A673 (cell line): Measurements from ENCODE around the gene BRCA2. TPM values are rescaled to one million over a fixed set of nuclear protein-coding genes. Genes with fewer than 3 reads are reported as not detected.

Source experiments
- BruUV-seq: library from RNA; stranded (reverse); fragments of 400-500 nt; replicated peaks from 2 replicates; lab custom pipeline; 2021; lab: Mats Ljungman, UMichigan
- CTCF ChIA-PET: fragments of 300-600 bp; sonication (Branson Sonifier 250); formaldehyde crosslinking; loops from one replicate; lab custom pipeline; 2022; ENCODE audit warnings: antibody characterized with exemption; lab: Charles Lee
- POLR2A ChIA-PET: fragments of 300-600 bp; sonication (Branson Sonifier 250); formaldehyde crosslinking; loops from one replicate; lab custom pipeline; 2022; ENCODE audit warnings: antibody characterized with exemption; ENCODE audit not compliant: low non-redundant PET; lab: Charles Lee
- DNase-seq: peaks from one replicate; pipeline ENCODE4 v3.0.0-alpha.2; 2015; ENCODE audit warnings: low spot score
- H3K27ac ChIP-seq: fragments of 200-600 bp; sonication (generic); 2 replicates; pipeline ENCODE4 v1.5.1; 2016; ENCODE audit warnings: mixed run types, low read depth, mild to moderate bottlenecking, mixed read lengths, antibody characterized with exemption, low read length; ENCODE audit not compliant: poor library complexity, severe bottlenecking
- H3K27me3 ChIP-seq: fragments of 200-600 bp; sonication (generic); replicated peaks from 2 replicates; pipeline ENCODE4 v1.6.1; 2017; ENCODE audit warnings: mixed run types, low read depth, mild to moderate bottlenecking, mixed read lengths, antibody characterized with exemption, low read length; ENCODE audit not compliant: insufficient read depth, poor library complexity
- H3K36me3 ChIP-seq: fragments of 200-600 bp; sonication (generic); 2 replicates; pipeline ENCODE4 v1.6.1; 2016; ENCODE audit warnings: mixed run types, mild to moderate bottlenecking, mixed read lengths, antibody characterized with exemption, low read length; ENCODE audit not compliant: insufficient read depth, poor library complexity, severe bottlenecking
- H3K4me1 ChIP-seq: fragments of 200-600 bp; sonication (generic); 2 replicates; pipeline ENCODE4 v1.6.1; 2017; ENCODE audit warnings: mixed run types, mild to moderate bottlenecking, mixed read lengths, antibody characterized with exemption, low read length; ENCODE audit not compliant: insufficient read depth, poor library complexity, severe bottlenecking
- H3K4me3 ChIP-seq: fragments of 200-600 bp; sonication (generic); 2 replicates; pipeline ENCODE4 v1.5.1; 2016; ENCODE audit warnings: low read depth, mixed run types, mild to moderate bottlenecking, mixed read lengths, low read length; ENCODE audit not compliant: poor library complexity, severe bottlenecking
- H3K9me3 ChIP-seq: fragments of 200-600 bp; sonication (generic); 2 replicates; pipeline ENCODE4 v1.6.1; 2016; ENCODE audit warnings: mixed run types, low read depth, mild to moderate bottlenecking, mixed read lengths, antibody characterized with exemption, low read length; ENCODE audit not compliant: poor library complexity, severe bottlenecking
- EZH2 ChIP-seq: fragments of 200-600 bp; sonication (generic); IDR thresholded peaks from 2 replicates; pipeline ENCODE4 v1.6.1; 2017; ENCODE audit warnings: borderline replicate concordance, low read depth, mild to moderate bottlenecking, mixed read lengths, antibody characterized with exemption, low read length; ENCODE audit not compliant: poor library complexity, severe bottlenecking
- intact Hi-C: fragments of 100-400 bp; cut with micrococcal nuclease; formaldehyde crosslinking; loops from one replicate; pipeline ENCODE4 v1.10.0; 2022; ENCODE audit not compliant: unreplicated experiment
- total RNA-seq: library from RNA; stranded (reverse); gene quantifications from 2 replicates; pipeline ENCODE4 v1.2.3, GENCODE V29; 2021
- TF ChIP-seq, protein P1 (sequence below): fragments of 300-800, 200-600 bp; sonication (generic); conservative IDR thresholded peaks from 2 replicates; pipeline ENCODE4 v1.5.1; 2017; ENCODE audit warnings: low read depth, mild to moderate bottlenecking, antibody characterized with exemption, low read length, moderate library complexity, mixed read lengths

BRCA2 gene
- total RNA-seq, 1 experiment from 2014 or later: 35.9 TPM

DNA sequence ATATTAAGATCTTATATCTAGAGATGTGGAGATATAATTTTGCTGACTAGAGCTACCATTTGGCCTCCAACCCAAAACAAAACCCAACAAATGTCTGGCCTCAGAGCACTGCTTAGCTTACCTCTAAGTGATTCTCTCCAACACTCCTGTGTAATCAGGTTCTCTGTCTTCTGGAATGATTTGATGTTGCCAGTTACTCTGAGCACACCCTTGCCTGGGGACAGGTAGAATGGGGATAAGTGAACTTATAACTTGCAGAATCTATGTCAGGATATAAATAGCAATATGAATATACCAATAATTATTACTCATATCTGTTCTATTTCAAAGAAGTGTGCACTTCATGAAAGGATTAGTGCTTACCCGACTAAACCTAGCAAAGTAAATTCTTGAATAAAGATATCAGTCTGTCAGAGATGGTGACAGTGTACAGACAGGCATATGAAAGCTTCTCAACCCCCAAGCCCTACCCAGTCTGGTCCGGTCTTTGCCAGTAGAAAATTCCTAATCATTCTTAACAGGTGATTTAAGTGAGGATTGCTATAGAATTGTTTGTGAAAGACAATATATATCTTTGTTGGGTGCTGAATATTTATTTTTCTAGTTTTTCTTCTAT is 33.1 kb upstream of the BRCA2 start:
- H3K27me3 ChIP-seq: no peaks in the 10 kb centered on the region
- ChIA-PET POLR2A (no interaction called here), CTCF (no interaction called here)
- no TSS peak for BruUV-seq
- no peak overlapping the region for H3K4me3 ChIP-seq
- H3K4me1 ChIP-seq: peaks cover 3% of the 10 kb centered on the region
- H3K36me3 ChIP-seq: no peaks in the 10 kb centered on the region
- intact Hi-C loops: no loop called here
- TF ChIP-seq, protein P1, sequence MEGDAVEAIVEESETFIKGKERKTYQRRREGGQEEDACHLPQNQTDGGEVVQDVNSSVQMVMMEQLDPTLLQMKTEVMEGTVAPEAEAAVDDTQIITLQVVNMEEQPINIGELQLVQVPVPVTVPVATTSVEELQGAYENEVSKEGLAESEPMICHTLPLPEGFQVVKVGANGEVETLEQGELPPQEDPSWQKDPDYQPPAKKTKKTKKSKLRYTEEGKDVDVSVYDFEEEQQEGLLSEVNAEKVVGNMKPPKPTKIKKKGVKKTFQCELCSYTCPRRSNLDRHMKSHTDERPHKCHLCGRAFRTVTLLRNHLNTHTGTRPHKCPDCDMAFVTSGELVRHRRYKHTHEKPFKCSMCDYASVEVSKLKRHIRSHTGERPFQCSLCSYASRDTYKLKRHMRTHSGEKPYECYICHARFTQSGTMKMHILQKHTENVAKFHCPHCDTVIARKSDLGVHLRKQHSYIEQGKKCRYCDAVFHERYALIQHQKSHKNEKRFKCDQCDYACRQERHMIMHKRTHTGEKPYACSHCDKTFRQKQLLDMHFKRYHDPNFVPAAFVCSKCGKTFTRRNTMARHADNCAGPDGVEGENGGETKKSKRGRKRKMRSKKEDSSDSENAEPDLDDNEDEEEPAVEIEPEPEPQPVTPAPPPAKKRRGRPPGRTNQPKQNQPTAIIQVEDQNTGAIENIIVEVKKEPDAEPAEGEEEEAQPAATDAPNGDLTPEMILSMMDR: no peak
- no peak for TF ChIP-seq EZH2
- no peak for DNase-seq
- no peak overlapping the region for H3K27ac ChIP-seq
- no peaks in the 10 kb centered on the region for H3K9me3 ChIP-seq

DNA sequence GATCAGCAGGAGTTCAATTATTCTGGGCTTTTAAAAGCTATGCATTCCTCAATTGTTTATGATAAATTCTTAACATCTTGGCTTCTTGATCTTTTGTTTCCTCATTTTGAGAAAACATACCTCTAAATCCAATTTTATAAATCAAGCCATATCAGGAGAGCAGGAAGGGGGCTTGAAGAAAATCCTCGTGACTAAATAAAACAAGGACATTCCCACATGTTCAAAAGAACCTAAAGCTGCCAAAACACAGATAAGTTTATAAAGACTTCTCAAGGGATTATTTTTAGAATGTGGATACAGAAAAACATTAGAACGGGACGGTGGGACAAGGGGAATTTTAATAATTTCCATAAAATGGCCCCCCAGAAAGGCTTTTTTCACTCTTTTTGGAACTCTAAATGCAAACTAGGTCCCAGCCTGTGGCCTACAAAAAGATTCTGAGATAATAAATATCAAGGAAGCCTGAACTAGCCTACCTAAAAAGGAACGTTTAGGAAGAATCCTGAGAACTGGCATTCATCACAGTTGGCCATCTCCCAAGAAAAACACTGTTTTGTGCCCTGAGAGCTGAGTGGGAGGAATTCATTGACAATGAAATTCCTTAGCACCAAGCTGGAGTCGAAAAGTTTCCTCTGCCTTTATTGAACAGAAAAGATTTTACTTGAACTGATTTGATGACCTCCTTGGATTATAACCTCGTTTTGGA is 30.2 kb upstream of the BRCA2 start:
- DNase-seq: peak; percentile 68
- Histone ChIP-seq H3K36me3 (no peaks in the 10 kb centered on the region), H3K9me3 (no peaks in the 10 kb centered on the region), H3K4me3 (no peak overlapping the region), H3K4me1 (peaks cover 3% of the 10 kb centered on the region), H3K27ac (no peak overlapping the region), H3K27me3 (no peaks in the 10 kb centered on the region)
- no TSS peak for BruUV-seq
- intact Hi-C loops: no loop called here
- ChIA-PET CTCF (no interaction called here), POLR2A (no interaction called here)
- TF ChIP-seq, protein P1: no peak
- TF ChIP-seq EZH2: no peak

DNA sequence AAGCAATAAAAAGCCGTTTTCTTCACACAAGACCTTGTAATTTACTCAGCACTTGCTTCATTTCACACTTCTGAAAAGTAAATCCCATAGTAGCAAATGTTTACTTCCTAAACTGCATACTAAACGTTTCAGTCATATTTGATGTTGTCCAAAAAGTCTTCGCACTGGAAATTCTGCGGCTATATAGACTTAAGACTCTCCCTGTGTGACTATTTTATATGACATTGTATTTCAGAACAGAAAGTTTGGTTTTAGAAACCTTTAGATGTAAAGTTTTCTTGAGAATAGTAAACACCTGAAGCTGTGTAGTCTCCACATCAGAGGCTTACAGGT is 29.7 kb upstream of the BRCA2 start:
- Histone ChIP-seq H3K36me3 (no peaks in the 10 kb centered on the region), H3K4me1 (peaks cover 3% of the 10 kb centered on the region), H3K9me3 (no peaks in the 10 kb centered on the region), H3K27ac (no peak overlapping the region), H3K27me3 (no peaks in the 10 kb centered on the region), H3K4me3 (no peak overlapping the region)
- TF ChIP-seq, protein P1: no peak
- no peak for TF ChIP-seq EZH2
- intact Hi-C loops: no loop called here
- DNase-seq: no peak
- BruUV-seq: no TSS peak
- ChIA-PET CTCF (no interaction called here), POLR2A (no interaction called here)
